GM12874 (cell line): ENCODE measurements around the gene ABCA7.

ENCODE experiments used
- TF ChIP-seq, protein P1 (sequence below): IDR thresholded peaks from 2 replicates; pipeline ENCODE4 v1.5.1; 2011; ENCODE audit warnings: low read depth, mild to moderate bottlenecking, control low read depth, low read length, moderate library complexity; ENCODE audit not compliant: insufficient read depth

ABCA7 gene

DNA sequence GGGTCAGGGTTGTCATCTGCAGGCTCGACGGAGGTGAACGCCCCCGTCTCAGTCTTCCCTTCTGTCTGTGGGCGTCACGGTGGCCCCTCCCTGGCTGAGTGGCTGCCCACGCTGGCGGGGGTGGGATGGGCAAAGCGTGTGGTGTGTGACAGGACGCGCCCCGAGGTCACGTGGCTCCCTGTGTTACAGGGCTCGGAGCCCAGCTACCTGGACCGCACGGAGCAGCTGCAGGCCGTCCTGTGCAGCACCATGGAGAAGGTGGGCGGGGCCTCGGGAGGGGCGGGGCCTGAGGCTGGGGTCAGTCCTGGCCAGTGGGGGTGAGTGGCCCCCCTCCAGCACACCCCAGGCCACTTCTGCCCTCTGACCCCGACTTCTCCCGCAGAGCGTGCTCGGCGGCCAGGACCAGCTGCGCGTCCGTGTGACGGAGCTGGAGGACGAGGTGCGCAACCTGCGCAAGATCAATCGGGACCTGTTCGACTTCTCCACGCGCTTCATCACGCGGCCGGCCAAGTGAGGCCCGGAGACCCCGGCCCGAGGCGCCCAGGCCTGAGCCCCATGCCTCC, 46.0 kb upstream of the ABCA7 start:
- TF ChIP-seq, protein P1, sequence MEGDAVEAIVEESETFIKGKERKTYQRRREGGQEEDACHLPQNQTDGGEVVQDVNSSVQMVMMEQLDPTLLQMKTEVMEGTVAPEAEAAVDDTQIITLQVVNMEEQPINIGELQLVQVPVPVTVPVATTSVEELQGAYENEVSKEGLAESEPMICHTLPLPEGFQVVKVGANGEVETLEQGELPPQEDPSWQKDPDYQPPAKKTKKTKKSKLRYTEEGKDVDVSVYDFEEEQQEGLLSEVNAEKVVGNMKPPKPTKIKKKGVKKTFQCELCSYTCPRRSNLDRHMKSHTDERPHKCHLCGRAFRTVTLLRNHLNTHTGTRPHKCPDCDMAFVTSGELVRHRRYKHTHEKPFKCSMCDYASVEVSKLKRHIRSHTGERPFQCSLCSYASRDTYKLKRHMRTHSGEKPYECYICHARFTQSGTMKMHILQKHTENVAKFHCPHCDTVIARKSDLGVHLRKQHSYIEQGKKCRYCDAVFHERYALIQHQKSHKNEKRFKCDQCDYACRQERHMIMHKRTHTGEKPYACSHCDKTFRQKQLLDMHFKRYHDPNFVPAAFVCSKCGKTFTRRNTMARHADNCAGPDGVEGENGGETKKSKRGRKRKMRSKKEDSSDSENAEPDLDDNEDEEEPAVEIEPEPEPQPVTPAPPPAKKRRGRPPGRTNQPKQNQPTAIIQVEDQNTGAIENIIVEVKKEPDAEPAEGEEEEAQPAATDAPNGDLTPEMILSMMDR = no peak

DNA sequence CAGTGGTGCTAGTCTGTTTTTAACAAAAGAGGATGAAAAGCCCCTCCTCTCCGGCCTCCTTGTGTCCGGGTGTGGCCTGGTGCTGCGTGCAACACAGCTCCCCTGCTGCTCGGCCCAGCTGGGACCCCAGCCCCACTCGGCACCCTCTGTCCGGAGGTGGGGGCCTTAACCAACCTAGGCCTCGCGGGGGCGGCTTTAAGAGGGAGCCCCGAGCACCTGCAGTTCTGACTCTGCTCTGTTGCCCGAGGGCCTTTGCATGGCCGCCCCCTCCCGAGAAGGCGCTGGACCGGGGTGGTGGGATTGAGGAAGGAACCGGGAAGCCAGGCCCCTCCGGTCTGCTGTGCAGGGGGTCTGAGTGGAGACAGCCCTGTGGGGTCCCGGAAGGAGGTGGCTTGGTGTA, 45.4 kb upstream of the ABCA7 start:
- TF ChIP-seq, protein P1 = no peak

DNA sequence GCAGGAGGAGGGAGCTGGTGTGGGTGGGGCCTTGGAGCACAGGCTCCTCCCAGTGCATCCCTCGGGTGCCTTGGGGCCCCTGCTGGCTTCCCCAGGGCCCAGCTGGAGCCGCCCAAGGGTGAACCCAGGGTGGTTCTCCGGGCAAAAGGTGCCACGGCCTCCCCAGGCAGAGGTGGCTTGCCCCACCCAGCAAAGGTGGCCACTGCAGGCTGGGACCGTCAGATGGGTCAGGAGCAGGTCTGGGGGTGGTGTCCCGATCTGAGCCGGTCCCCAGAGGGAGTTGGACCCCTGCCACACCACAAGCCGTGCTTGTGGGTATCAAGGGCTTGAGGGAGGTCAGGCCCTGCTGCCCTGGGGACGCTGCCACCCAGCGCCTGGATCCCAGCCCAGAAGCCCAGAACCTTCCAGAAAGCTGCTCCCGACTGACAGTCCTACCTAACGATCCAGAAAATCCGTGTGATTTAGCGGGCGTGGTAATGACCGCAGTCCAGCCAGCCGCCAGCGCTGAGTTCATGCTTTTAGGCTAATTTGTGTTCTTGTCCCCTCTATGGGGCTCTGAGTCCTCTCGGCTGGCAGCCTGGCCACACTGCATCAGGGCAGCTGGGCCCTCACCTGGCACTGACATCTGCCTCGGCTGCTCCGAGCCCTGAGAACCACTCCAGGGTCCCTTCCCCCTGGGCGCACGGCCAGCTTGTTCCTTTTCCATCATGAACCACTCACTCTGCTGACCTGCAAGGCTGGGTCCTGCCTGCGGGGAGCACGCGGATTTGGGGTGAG, 44.7 kb upstream of the ABCA7 start:
- TF ChIP-seq, protein P1 = no peak

DNA sequence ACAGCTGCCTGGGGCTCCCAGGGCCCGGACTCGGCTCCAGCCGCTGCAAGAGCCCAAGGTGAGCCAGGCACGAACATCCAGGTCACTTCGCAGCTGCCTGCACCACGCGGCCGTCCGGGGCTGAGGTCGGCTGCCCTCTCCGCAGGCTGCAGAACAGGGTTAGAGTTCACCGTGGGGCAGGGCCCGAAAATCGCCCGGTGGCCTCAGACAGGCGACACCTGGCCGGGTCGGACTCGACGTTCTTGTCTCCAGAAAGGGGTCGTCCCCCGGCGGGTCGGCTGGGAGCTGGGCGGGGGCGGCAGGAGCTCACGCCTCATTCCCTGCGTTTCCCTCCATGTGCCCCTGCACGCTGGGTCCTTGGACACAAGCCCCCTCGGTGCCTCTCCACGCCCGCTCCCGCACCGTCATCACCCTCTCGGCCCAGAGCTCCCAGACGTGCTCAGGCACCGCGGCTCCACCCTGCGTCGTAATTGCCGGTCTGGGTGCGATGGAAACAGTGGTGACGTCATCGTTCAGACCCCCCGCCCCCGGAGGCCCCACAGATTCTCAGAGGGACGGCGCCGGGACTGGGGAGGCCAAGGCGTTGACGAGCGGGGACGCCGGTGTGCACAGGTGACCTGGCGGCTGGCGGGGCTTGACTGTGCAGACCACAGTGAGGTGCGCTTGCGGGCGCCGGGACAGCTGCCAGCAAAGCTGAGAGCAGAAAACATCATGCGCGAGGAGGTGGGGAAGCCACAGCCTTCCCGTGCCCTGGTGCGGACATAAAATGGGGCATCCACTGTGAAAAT, 43.7 kb upstream of the ABCA7 start:
- TF ChIP-seq, protein P1 = no peak

DNA sequence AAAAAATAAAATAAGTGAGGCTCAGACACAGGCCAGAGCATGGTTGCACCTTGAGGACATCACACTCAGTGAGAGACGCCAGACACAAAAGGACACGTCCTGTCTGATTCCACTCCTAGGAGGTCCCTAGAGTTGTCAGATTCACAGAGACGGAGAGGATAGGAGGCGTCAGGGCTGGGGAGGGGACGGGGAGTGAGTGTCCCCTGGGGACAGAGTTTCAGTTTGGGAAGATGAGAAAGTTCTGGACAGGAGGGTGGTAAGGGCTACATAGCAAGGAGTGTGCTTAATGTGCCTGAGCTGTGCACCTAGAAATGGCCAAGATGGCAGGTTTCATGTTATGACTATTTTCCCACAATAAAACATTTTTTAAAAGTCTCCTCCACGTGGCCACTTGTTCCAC, 41.8 kb upstream of the ABCA7 start:
- TF ChIP-seq, protein P1 = no peak

DNA sequence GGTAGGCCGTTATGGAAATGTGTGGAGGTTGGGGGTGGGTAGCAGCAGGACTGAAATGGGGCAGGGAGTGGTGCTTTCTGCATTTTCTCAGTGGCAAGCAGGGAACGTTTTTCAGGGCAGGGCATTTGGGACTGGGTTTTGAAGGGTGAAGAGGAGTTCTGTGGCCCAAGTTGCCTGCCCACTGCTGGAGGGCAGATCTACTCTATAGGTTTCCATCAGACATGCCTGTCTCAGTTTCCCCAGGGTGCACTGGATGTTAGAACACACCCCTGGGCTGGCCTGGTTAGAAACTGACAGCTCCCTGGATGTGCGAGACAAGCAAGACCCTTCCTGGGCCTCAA, 40.6 kb upstream of the ABCA7 start:
- TF ChIP-seq, protein P1 = no peak

DNA sequence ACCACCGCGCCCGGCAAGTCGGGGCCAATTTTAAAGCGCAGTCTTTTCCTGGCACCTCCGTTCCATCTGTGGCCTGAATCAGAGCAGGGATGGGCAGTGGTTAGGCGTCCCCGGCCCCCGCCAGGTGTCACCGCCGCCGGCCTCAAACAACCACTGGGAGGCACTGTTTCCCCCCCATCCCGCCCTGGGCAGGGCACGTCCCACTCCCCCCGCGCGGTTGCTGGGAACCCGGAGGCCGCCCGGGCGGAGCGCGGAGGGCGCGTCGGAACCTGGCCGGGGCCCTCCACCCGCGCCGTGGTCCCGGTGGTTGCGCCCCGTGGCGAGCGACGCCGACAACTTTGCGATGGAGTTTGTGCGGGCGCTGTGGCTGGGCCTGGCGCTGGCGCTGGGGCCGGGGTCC, 39.8 kb upstream of the ABCA7 start, which contains the start of gene GRIN3B:
GRIN3B (plus strand) TSS at position 325 of the 400 bp plus-strand sequence; CDS start at position 344, 19 bp downstream.
- TF ChIP-seq, protein P1 = peak; percentile 66
